Prostate gland (tissue), 2 donors: ENCODE data around the gene ADCY3. TPM values are rescaled to one million over a fixed set of nuclear protein-coding genes. Genes with fewer than 3 reads are reported as not detected.

Source experiments
- DNase-seq: peaks from one replicate; pipeline ENCODE4 v3.0.0-alpha.2; 2019; ENCODE audit warnings: low spot score
- H3K27ac ChIP-seq, 2 donors: fragments of 200-600 bp; sonication (generic); 2 replicates each; pipeline ENCODE4 v1.5.1; 2017 to 2019
- H3K27me3 ChIP-seq: fragments of 200-600 bp; sonication (generic); replicated peaks from 2 replicates; pipeline ENCODE4 v1.5.1; 2019; ENCODE audit not compliant: insufficient read depth
- H3K36me3 ChIP-seq, 2 donors: fragments of 200-600 bp; sonication (generic); 1 replicate in 1 of 2; 2 replicates in 1 of 2; pipeline versions ENCODE4 v1.5.1 to v1.8.1; 2017 to 2019
- H3K4me1 ChIP-seq: fragments of 200-600 bp; sonication (generic); replicated peaks from 2 replicates; pipeline ENCODE4 v1.5.1; 2019
- H3K4me3 ChIP-seq, 2 donors: fragments of 200-600 bp; sonication (generic); 2 replicates each; pipeline ENCODE4 v1.5.1; 2017 to 2019
- H3K9me3 ChIP-seq: fragments of 200-600 bp; sonication (generic); 2 replicates; pipeline ENCODE4 v1.5.1; 2017
- CTCF ChIP-seq, 4 experiments: fragments of 200-600 bp in 2 of 4; fragments of 450-650 bp in 2 of 4; sonication (generic) in 2 of 4; IDR thresholded peaks; 1 replicate in 3 of 4; 2 replicates in 1 of 4; pipeline ENCODE4 v1.5.1; 2016 to 2019; ENCODE audit warnings: antibody characterized with exemption in 4 of 4, mild to moderate bottlenecking in 2 of 4, moderate library complexity in 2 of 4
- POLR2A ChIP-seq: fragments of 450-650 bp; IDR thresholded peaks from one replicate; pipeline ENCODE4 v1.6.1; 2016; ENCODE audit warnings: antibody characterized with exemption, mild to moderate bottlenecking
- POLR2AphosphoS5 ChIP-seq: sonication (generic); formaldehyde crosslinking; IDR thresholded peaks from one replicate; pipeline ENCODE4 v1.6.1; 2017; ENCODE audit warnings: antibody characterized with exemption
- WGBS: methylation state at CpG from one replicate; pipeline ENCODE4 v1.1.5; 2018; 5-methylcytosine and 5-hydroxymethylcytosine counted together
- intact Hi-C: fragments of 100-400 bp; cut with DNase I; formaldehyde crosslinking; loops from one replicate; pipeline ENCODE4 v1.14.2; 2022
- total RNA-seq, 2 donors: library from RNA; depleted of rRNA; stranded (reverse); fragments of >200 nt; gene quantifications; one replicate each; pipeline ENCODE4 v1.1.0, GENCODE V29; 2016

The ADCY3 gene
- total RNA-seq, 2 donors from 2014 or later = 20.8 to 44.3 TPM

GRCh38 chr2:24842081-24843050 lies 77.7 kb downstream of the ADCY3 start:
- H3K27ac ChIP-seq = no peak overlapping the region
- no peaks in the 10 kb centered on the region for H3K27me3 ChIP-seq
- H3K4me3 ChIP-seq = no peak overlapping the region
- no peaks in the 10 kb centered on the region for H3K4me1 ChIP-seq
- no peak for DNase-seq
- intact Hi-C loops = no loop called here
- H3K36me3 ChIP-seq = no peaks in the 10 kb centered on the region
- WGBS = 94% methylated on average over 39 of the region's 39 CpGs
- TF ChIP-seq POLR2AphosphoS5 = no peak
- no peak for TF ChIP-seq POLR2A
- no peaks in the 10 kb centered on the region for H3K9me3 ChIP-seq

GRCh38 chr2:24840962-24841945 lies 78.8 kb downstream of the ADCY3 start:
- DNase-seq = no peak
- intact Hi-C loops = no loop called here
- H3K9me3 ChIP-seq = no peaks in the 10 kb centered on the region
- no peak overlapping the region for H3K27ac ChIP-seq
- H3K4me1 ChIP-seq = no peaks in the 10 kb centered on the region
- H3K4me3 ChIP-seq = no peak overlapping the region
- TF ChIP-seq POLR2A (no peak), CTCF (IDR thresholded peaks at IDR 0.05) (no peak), POLR2AphosphoS5 (no peak)
- H3K27me3 ChIP-seq = no peaks in the 10 kb centered on the region
- 90% methylated on average over 26 of the region's 26 CpGs for whole genome bisulfite sequencing
- H3K36me3 ChIP-seq = no peaks in the 10 kb centered on the region

- WGBS = 76% methylated on average over 17 of the region's 17 CpGs
- H3K27ac ChIP-seq = no peak overlapping the region
- H3K4me3 ChIP-seq = no peak overlapping the region
- intact Hi-C loops = no loop called here
- H3K4me1 ChIP-seq = no peaks in the 10 kb centered on the region
- no peaks in the 10 kb centered on the region for H3K36me3 ChIP-seq
- no peaks in the 10 kb centered on the region for H3K27me3 ChIP-seq
- DNase-seq = no peak
- TF ChIP-seq CTCF (IDR thresholded peaks at IDR 0.05) (no peak), POLR2AphosphoS5 (no peak), POLR2A (no peak)
- H3K9me3 ChIP-seq = no peaks in the 10 kb centered on the region
Observed at GRCh38 chr2:24840164-24840869, 79.7 kb downstream of the ADCY3 start.

- intact Hi-C loops = loop anchor here (10.0 kb wide), 1 partner anchor 295 kb away; no protein-coding TSS in a partner anchor
Observed at GRCh38 chr2:24839729-24840128, 80.3 kb downstream of the ADCY3 start.

More at GRCh38 chr2:24839729-24840128, 80.3 kb downstream of the ADCY3 start:
- Histone ChIP-seq H3K36me3 (no peaks in the 10 kb centered on the region), H3K9me3 (no peaks in the 10 kb centered on the region), H3K27ac (no peak overlapping the region), H3K4me3 (no peak overlapping the region), H3K27me3 (no peaks in the 10 kb centered on the region), H3K4me1 (no peaks in the 10 kb centered on the region)
- DNase-seq = no peak
- 86% methylated on average over 15 of the region's 15 CpGs for WGBS
- TF ChIP-seq POLR2AphosphoS5 (no peak), CTCF (IDR thresholded peaks at IDR 0.05) (no peak), POLR2A (no peak)
